HL-60 (cell line): Measurements from ENCODE around the gene TTLL11.

Experiments
- CTCF ChIP-seq: IDR thresholded peaks from one replicate; pipeline ENCODE4 v1.5.1; 2011; ENCODE audit warnings: low read length, control low read depth, inconsistent platforms; ENCODE audit not compliant: insufficient read depth
- GABPA ChIP-seq: IDR thresholded peaks from 2 replicates; pipeline ENCODE4 v1.6.1; 2012; ENCODE audit warnings: low read depth
- POLR2AphosphoS5 ChIP-seq: IDR thresholded peaks from 2 replicates; pipeline ENCODE4 v1.6.1; 2012; ENCODE audit warnings: low read depth
- REST ChIP-seq: IDR thresholded peaks from 2 replicates; pipeline ENCODE4 v1.6.1; 2012; ENCODE audit warnings: low read depth; ENCODE audit not compliant: insufficient replicate concordance

GRCh38 chr9:121898856-121899255 lies 194.3 kb downstream of the TTLL11 start:
- TF ChIP-seq POLR2AphosphoS5 (no peak), CTCF (no peak), GABPA (no peak), REST (no peak)
